ENCODE measurements around the gene MADCAM1. TPM values are rescaled to one million over a fixed set of nuclear protein-coding genes. Genes with fewer than 3 reads are reported as not detected.

Gene MADCAM1
- total and polyA plus RNA-seq, 10 of the 15 experiments (the other 5 are each of a cell fraction or from before 2014, with no cell fraction given): 0.06 to 0.32 (median 0.31) TPM; not detected in 5

DNA sequence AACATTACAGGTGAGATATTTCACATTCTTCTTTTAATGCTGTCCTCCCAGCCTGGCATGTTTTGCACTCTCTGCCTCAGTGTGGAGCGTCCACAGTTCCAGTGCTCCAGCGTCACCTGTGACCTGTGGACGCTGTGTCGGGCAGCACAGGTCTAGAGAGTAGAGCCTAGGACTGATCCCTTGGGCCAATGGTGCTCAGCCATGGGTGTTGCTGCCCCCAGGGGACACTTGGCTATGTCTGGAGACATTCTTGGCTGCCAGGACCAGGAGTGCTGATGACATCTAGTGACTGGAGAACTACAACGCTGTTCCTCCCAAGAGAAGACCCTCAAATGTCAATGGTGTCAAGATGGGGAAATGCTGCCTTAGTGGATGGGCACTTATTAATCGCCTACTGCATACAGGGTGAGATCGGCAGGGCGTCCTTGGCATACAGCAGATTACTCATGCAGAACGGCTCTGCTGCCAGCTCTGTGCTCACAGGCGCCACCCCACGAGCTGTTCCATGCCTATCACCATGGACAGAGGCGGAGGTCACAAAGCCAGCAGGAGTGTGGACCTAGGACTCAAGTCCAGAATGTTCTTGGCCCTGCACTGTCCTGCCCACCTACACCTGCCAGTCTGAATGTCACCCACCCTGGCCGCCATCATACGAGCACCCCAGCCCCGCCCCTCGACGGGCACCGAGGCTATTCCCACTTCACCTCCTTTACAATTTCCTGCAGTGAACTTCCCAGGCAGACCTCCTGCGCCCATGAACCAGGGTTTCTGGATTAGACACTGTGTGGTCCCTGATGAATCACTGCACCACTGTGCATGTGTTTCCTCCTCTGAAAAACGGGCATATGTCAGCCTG lies 13.9 kb upstream of the MADCAM1 start:
- in situ Hi-C loops (cut with MboI) (no loop called here), intact Hi-C loops (cut with micrococcal nuclease; ENCODE audit: unreplicated experiment) (no loop called here)
- FAIRE-seq: no peak
- Histone ChIP-seq H3K4me3 (no peak overlapping the region), H3K4me1 (ENCODE audit: control insufficient read depth, insufficient read depth, low read length) (no peaks in the 10 kb centered on the region), H3K36me3 (ENCODE audit: control insufficient read depth in 2 of 2, insufficient read depth in 2 of 2, low read length in 1 of 2) (no peaks in the 10 kb centered on the region), H2AFZ (ENCODE audit: control insufficient read depth, low read depth, low read length) (no peak overlapping the region), H3K27ac (ENCODE audit: control insufficient read depth, insufficient read depth) (no peak overlapping the region), H3K9me3 (replicated peaks; ENCODE audit: control insufficient read depth, insufficient read depth, low read length) (no peaks in the 10 kb centered on the region; the same call in 2 of the 3 replicates), H3K79me2 (ENCODE audit: control insufficient read depth, insufficient read depth, low read length) (no peaks in the 10 kb centered on the region), H3K4me2 (ENCODE audit: control insufficient read depth, insufficient read depth) (no peak overlapping the region), H4K20me1 (ENCODE audit: control insufficient read depth, insufficient read depth) (no peaks in the 10 kb centered on the region), H3K27me3 (replicated peaks in 1 of 2; ENCODE audit: control insufficient read depth in 2 of 2, insufficient read depth in 2 of 2, low read length in 1 of 2) (no peaks in the 10 kb centered on the region), H3K9ac (ENCODE audit: control insufficient read depth, insufficient read depth, low read length) (no peak overlapping the region)
- no peak for DNase-seq (ENCODE audit: low read depth, low spot score)
- WGBS (ENCODE audit: insufficient coverage, insufficient replicate concordance, low lambda C conversion rate, missing lambda C conversion rate): 51% methylated on average over 20 of the region's 20 CpGs
- ChIA-PET POLR2A (no interaction called here), CTCF (interaction anchor here (0.6 kb wide), 1 partner anchor 188 kb away, joined by 3 read pairs; no protein-coding TSS in a partner anchor), RAD21 (ENCODE audit: unreplicated experiment) (no interaction called here), SMC1A (ENCODE audit: uncharacterized antibody, unreplicated experiment) (no interaction called here)
- no TSS peak for BruUV-seq (replicated peaks)
- no peak for ATAC-seq
- TF ChIP-seq, protein P1, sequence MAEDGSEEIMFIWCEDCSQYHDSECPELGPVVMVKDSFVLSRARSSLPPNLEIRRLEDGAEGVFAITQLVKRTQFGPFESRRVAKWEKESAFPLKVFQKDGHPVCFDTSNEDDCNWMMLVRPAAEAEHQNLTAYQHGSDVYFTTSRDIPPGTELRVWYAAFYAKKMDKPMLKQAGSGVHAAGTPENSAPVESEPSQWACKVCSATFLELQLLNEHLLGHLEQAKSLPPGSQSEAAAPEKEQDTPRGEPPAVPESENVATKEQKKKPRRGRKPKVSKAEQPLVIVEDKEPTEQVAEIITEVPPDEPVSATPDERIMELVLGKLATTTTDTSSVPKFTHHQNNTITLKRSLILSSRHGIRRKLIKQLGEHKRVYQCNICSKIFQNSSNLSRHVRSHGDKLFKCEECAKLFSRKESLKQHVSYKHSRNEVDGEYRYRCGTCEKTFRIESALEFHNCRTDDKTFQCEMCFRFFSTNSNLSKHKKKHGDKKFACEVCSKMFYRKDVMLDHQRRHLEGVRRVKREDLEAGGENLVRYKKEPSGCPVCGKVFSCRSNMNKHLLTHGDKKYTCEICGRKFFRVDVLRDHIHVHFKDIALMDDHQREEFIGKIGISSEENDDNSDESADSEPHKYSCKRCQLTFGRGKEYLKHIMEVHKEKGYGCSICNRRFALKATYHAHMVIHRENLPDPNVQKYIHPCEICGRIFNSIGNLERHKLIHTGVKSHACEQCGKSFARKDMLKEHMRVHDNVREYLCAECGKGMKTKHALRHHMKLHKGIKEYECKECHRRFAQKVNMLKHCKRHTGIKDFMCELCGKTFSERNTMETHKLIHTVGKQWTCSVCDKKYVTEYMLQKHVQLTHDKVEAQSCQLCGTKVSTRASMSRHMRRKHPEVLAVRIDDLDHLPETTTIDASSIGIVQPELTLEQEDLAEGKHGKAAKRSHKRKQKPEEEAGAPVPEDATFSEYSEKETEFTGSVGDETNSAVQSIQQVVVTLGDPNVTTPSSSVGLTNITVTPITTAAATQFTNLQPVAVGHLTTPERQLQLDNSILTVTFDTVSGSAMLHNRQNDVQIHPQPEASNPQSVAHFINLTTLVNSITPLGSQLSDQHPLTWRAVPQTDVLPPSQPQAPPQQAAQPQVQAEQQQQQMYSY (CRISPR knock-in tag; IDR thresholded peaks at IDR 0.05): no peak
- TF ChIP-seq TBL1XR1 (IDR thresholded peaks at IDR 0.05; ENCODE audit: low read depth, low read length) (no peak), TAF1 (IDR thresholded peaks at IDR 0.05; ENCODE audit: borderline replicate concordance, low read depth, low read length) (no peak), PML (IDR thresholded peaks at IDR 0.05; ENCODE audit: low read length) (no peak), NR2F1 (conservative IDR thresholded peaks at IDR 0.05) (no peak), SREBF1 (IDR thresholded peaks at IDR 0.05; ENCODE audit: low read length) (no peak), GATAD2B (conservative IDR thresholded peaks at IDR 0.05; ENCODE audit: low read depth) (no peak), SIX5 (IDR thresholded peaks at IDR 0.05; ENCODE audit: low read depth, low read length, severe bottlenecking) (no peak), ASH2L (IDR thresholded peaks at IDR 0.05; ENCODE audit: borderline replicate concordance, low read depth) (no peak), SMARCA5 (IDR thresholded peaks at IDR 0.05) (no peak), EGR1 (IDR thresholded peaks at IDR 0.05; ENCODE audit: borderline replicate concordance in 1 of 2, low read depth in 2 of 2, low read length in 2 of 2) (no peak), CHD2 (IDR thresholded peaks at IDR 0.05; ENCODE audit: borderline replicate concordance, low read depth, low read length) (no peak), JUNB (IDR thresholded peaks at IDR 0.05) (no peak), CHD1 (IDR thresholded peaks at IDR 0.05; ENCODE audit: low read depth, low read length) (no peak)
- TF ChIP-seq, protein P2, sequence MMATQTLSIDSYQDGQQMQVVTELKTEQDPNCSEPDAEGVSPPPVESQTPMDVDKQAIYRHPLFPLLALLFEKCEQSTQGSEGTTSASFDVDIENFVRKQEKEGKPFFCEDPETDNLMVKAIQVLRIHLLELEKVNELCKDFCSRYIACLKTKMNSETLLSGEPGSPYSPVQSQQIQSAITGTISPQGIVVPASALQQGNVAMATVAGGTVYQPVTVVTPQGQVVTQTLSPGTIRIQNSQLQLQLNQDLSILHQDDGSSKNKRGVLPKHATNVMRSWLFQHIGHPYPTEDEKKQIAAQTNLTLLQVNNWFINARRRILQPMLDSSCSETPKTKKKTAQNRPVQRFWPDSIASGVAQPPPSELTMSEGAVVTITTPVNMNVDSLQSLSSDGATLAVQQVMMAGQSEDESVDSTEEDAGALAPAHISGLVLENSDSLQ (IDR thresholded peaks at IDR 0.05): no peak
